GM12878 (cell line): ENCODE measurements around the gene IER3. TPM values are rescaled to one million over a fixed set of nuclear protein-coding genes. Genes with fewer than 3 reads are reported as not detected.

ENCODE experiments used
- ATAC-seq: fragments of 200-7000 bp; cut with Tn5 transposase; 3 replicates; pipeline ENCODE4 v1.9.1; 2020; ENCODE audit warnings: mild to moderate bottlenecking, moderate library complexity
- BruUV-seq: library from RNA; stranded (reverse); fragments of 400-500 nt; replicated peaks from 2 replicates; lab custom pipeline; 2021; lab: Mats Ljungman, UMichigan
- CTCF ChIA-PET: fragments of 300-600 bp; sonication (Branson Sonifier 250); formaldehyde crosslinking; extraction: SDS; loops from one replicate; lab custom pipeline; 2021; ENCODE audit warnings: inconsistent platforms; lab: Yijun Ruan, JAX
- POLR2A ChIA-PET: fragments of 350-600 bp; formaldehyde crosslinking; extraction: SDS; loops from one replicate; lab custom pipeline; 2021; ENCODE audit warnings: inconsistent platforms; lab: Charles Lee
- RAD21 ChIA-PET: fragments of 300-600 bp; sonication (Branson Sonifier 250); formaldehyde crosslinking; loops from one replicate; lab custom pipeline; 2023; ENCODE audit warnings: antibody characterized with exemption; ENCODE audit not compliant: unreplicated experiment; lab: Charles Lee
- SMC1A ChIA-PET: fragments of 300-600 bp; sonication (Branson Sonifier 250); formaldehyde crosslinking; loops from one replicate; lab custom pipeline; 2023; ENCODE audit not compliant: unreplicated experiment, uncharacterized antibody; lab: Charles Lee
- DNase-seq: peaks from one replicate; pipeline ENCODE4 v3.0.0-alpha.2; 2011; ENCODE audit warnings: low read depth, low spot score
- FAIRE-seq: peaks from 3 replicates; lab custom pipeline; 2011; peaks lifted over from hg19 to GRCh38; lab: Jason Lieb, UNC
- H2AFZ ChIP-seq: 2 replicates; pipeline ENCODE4 v1.6.0; 2011; ENCODE audit warnings: low read depth, low read length, control low read depth; ENCODE audit not compliant: control insufficient read depth
- H3K27ac ChIP-seq: 2 replicates; pipeline ENCODE4 v1.5.1; 2011; ENCODE audit warnings: control low read depth; ENCODE audit not compliant: control insufficient read depth, insufficient read depth
- H3K27me3 ChIP-seq, 2 experiments: replicated peaks in 1 of 2; 2 replicates each; pipeline versions ENCODE4 v1.6.0 to v1.6.1; 2011; ENCODE audit warnings: low read length in 1 of 2; ENCODE audit not compliant: control insufficient read depth in 2 of 2, insufficient read depth in 2 of 2
- H3K36me3 ChIP-seq, 2 experiments: 2 replicates each; pipeline ENCODE4 v1.5.1; 2011; ENCODE audit warnings: low read length in 1 of 2; ENCODE audit not compliant: control insufficient read depth in 2 of 2, insufficient read depth in 2 of 2
- H3K4me1 ChIP-seq: 2 replicates; pipeline ENCODE4 v1.6.1; 2011; ENCODE audit warnings: mild to moderate bottlenecking, low read length, moderate library complexity, mixed read lengths; ENCODE audit not compliant: control insufficient read depth, insufficient read depth
- H3K4me2 ChIP-seq: 2 replicates; pipeline ENCODE4 v1.6.0; 2011; ENCODE audit warnings: control low read depth; ENCODE audit not compliant: control insufficient read depth, insufficient read depth
- H3K4me3 ChIP-seq: fragments of 200-600 bp; sonication (generic); 2 replicates; pipeline ENCODE4 v1.5.1; 2016
- H3K79me2 ChIP-seq: 2 replicates; pipeline ENCODE4 v1.6.0; 2011; ENCODE audit warnings: low read length; ENCODE audit not compliant: control insufficient read depth, insufficient read depth
- H3K9ac ChIP-seq: 2 replicates; pipeline ENCODE4 v1.8.0; 2011; ENCODE audit warnings: low read length, control low read depth, mixed read lengths; ENCODE audit not compliant: control insufficient read depth, insufficient read depth
- H3K9me3 ChIP-seq: replicated peaks from 3 replicates; pipeline ENCODE4 v1.5.1; 2011; ENCODE audit warnings: mild to moderate bottlenecking, low read length; ENCODE audit not compliant: control insufficient read depth, insufficient read depth
- H4K20me1 ChIP-seq: 2 replicates; pipeline ENCODE4 v1.6.0; 2011; ENCODE audit not compliant: control insufficient read depth, insufficient read depth
- CBFB ChIP-seq: IDR thresholded peaks from 2 replicates; pipeline ENCODE4 v1.6.1; 2016; ENCODE audit warnings: antibody characterized with exemption, low read depth
- CBX3 ChIP-seq: fragments of 200-600 bp; sonication (generic); IDR thresholded peaks from 2 replicates; pipeline ENCODE4 v1.6.1; 2016; ENCODE audit warnings: low read depth, borderline replicate concordance
- CHD4 ChIP-seq: fragments of 200-600 bp; sonication (generic); IDR thresholded peaks from 2 replicates; pipeline ENCODE4 v1.6.1; 2016; ENCODE audit warnings: mild to moderate bottlenecking
- EZH2 ChIP-seq: IDR thresholded peaks from 2 replicates; pipeline ENCODE4 v1.6.1; 2012; ENCODE audit warnings: low read depth, mild to moderate bottlenecking, control low read depth, inconsistent platforms, low read length, borderline replicate concordance; ENCODE audit not compliant: control insufficient read depth
- HDAC2 ChIP-seq: fragments of 200-600 bp; sonication (generic); IDR thresholded peaks from 2 replicates; pipeline ENCODE4 v1.6.1; 2017
- MTA3 ChIP-seq: IDR thresholded peaks from 2 replicates; pipeline ENCODE4 v1.6.1; 2012; ENCODE audit warnings: low read length, inconsistent platforms, borderline replicate concordance
- NBN ChIP-seq: fragments of 450-650 bp; IDR thresholded peaks from 2 replicates; pipeline ENCODE4 v1.6.1; 2016
- SMC3 ChIP-seq: IDR thresholded peaks from 2 replicates; pipeline ENCODE4 v1.6.1; 2011; ENCODE audit warnings: low read length, improper control_type of control experiment, borderline replicate concordance
- TAF1 ChIP-seq: IDR thresholded peaks from 2 replicates; pipeline ENCODE4 v1.6.1; 2011; ENCODE audit warnings: mild to moderate bottlenecking, low read depth, low read length, borderline replicate concordance
- WRNIP1 ChIP-seq: IDR thresholded peaks from 2 replicates; pipeline ENCODE4 v1.6.1; 2011; ENCODE audit warnings: low read depth, low read length, improper control_type of control experiment, borderline replicate concordance
- ZNF274 ChIP-seq: IDR thresholded peaks from one replicate; pipeline ENCODE4 v1.8.0; 2011; ENCODE audit not compliant: insufficient read length, insufficient read depth
- WGBS: methylation state at CpG from one replicate; pipeline ENCODE4 v1.1.6; 2016; ENCODE audit warnings: low lambda C conversion rate; ENCODE audit not compliant: insufficient replicate concordance, insufficient coverage; ENCODE audit errors: missing lambda C conversion rate; 5-methylcytosine and 5-hydroxymethylcytosine counted together
- in situ Hi-C: fragments of 300-500 bp; cut with MboI; formaldehyde crosslinking; loops from 9 replicates; pipeline ENCODE4 v1.14.3; 2018; ENCODE audit warnings: mixed read lengths
- intact Hi-C: fragments of 100-400 bp; cut with micrococcal nuclease; formaldehyde crosslinking; loops from one replicate; pipeline ENCODE4 v1.14.2; 2022; ENCODE audit not compliant: unreplicated experiment
- polyA plus RNA-seq, 11 experiments: library from polyadenylated mRNA; depleted of rRNA in 4 of 11; unstranded in 6 of 11; stranded (reverse) in 5 of 11; fragments of >200 nt; fragmentation: Nextera tagmentation in 4 of 11; fragmentation: Illumina TruSeq in 1 of 11; extraction: Ambion mirVana in 4 of 11; extraction: Trizol in 1 of 11; gene quantifications; 1 replicate in 1 of 11; 2 replicates in 10 of 11; pipeline versions ENCODE4 v1.2.1 to v1.2.3, GENCODE V29; 2011 to 2016; ENCODE audit warnings: inconsistent platforms in 2 of 11, missing spikeins in 2 of 11, low read depth in 1 of 11
- total RNA-seq, 4 experiments: library from RNA; depleted of rRNA in 3 of 4; stranded (reverse); fragments of >200 nt in 3 of 4; fragmentation: Illumina TruSeq in 1 of 4; extraction: Trizol in 1 of 4; gene quantifications; 2 replicates each; pipeline versions ENCODE4 v1.2.1 to v1.2.3, GENCODE V29; 2013 to 2021
- TF ChIP-seq, protein P1 (sequence below): IDR thresholded peaks from 2 replicates; pipeline ENCODE4 v1.6.1; 2012; ENCODE audit warnings: improper control_type of control experiment, low read depth, low read length; ENCODE audit not compliant: insufficient replicate concordance

The IER3 gene
- total and polyA plus RNA-seq, 10 of the 15 experiments (the other 5 are each of a cell fraction or from before 2014, with no cell fraction given) = 1.9 to 100 (median 32.3) TPM

GRCh38 chr6:30792786-30793185 lies 48.4 kb upstream of the IER3 start (continued):
- TF ChIP-seq, protein P1, sequence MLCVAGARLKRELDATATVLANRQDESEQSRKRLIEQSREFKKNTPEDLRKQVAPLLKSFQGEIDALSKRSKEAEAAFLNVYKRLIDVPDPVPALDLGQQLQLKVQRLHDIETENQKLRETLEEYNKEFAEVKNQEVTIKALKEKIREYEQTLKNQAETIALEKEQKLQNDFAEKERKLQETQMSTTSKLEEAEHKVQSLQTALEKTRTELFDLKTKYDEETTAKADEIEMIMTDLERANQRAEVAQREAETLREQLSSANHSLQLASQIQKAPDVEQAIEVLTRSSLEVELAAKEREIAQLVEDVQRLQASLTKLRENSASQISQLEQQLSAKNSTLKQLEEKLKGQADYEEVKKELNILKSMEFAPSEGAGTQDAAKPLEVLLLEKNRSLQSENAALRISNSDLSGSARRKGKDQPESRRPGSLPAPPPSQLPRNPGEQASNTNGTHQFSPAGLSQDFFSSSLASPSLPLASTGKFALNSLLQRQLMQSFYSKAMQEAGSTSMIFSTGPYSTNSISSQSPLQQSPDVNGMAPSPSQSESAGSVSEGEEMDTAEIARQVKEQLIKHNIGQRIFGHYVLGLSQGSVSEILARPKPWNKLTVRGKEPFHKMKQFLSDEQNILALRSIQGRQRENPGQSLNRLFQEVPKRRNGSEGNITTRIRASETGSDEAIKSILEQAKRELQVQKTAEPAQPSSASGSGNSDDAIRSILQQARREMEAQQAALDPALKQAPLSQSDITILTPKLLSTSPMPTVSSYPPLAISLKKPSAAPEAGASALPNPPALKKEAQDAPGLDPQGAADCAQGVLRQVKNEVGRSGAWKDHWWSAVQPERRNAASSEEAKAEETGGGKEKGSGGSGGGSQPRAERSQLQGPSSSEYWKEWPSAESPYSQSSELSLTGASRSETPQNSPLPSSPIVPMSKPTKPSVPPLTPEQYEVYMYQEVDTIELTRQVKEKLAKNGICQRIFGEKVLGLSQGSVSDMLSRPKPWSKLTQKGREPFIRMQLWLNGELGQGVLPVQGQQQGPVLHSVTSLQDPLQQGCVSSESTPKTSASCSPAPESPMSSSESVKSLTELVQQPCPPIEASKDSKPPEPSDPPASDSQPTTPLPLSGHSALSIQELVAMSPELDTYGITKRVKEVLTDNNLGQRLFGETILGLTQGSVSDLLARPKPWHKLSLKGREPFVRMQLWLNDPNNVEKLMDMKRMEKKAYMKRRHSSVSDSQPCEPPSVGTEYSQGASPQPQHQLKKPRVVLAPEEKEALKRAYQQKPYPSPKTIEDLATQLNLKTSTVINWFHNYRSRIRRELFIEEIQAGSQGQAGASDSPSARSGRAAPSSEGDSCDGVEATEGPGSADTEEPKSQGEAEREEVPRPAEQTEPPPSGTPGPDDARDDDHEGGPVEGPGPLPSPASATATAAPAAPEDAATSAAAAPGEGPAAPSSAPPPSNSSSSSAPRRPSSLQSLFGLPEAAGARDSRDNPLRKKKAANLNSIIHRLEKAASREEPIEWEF = no peak
- no peak for TF ChIP-seq SMC3

DNA sequence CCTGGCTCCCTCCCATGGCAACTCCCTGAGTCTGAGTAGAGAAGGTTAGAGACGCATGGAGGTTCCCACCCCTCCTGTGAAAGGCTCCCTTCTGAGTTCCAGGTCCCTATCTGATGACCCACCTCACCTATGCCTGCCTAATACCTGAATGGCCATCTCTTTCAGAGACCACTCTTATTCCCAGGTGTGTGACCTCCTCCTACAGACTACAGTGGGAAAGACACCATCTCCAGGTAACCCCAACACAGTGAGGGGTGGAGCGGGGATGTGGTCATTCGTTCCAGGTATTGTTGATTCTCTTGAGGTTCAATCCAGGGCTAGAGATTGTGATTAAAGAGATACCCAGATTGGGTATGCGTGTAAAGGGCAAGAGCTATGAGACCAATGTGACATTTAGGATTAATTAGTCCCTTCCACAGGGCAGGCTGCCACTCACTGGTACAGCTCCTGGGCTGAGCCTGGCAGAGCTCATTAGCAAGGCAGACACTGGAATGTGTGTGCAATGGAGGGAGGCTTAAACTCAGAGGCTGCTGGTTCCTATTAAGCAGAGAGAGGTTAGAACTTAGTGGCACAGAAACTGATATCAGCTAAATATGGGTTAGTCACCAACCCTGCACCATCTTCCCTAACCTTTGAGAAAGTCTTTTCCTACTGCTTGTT lies 46.5 kb upstream of the IER3 start:
- SMC1A ChIA-PET = interaction anchor here (0.7 to 6.3 kb wide), 10 partner anchors 9 to 32 kb away, joined by 3 to 50 read pairs (median 4); no protein-coding TSS in a partner anchor
- no peaks in the 10 kb centered on the region for H3K79me2 ChIP-seq
- H3K9ac ChIP-seq = no peak overlapping the region
- no peak overlapping the region for H2AFZ ChIP-seq
- no peak for DNase-seq
- POLR2A ChIA-PET = interaction anchor here (0.6 to 1.5 kb wide), 6 partner anchors 10 to 21 kb away, joined by 3 to 6 read pairs (median 4); no protein-coding TSS in a partner anchor
- TF ChIP-seq CBX3 = no peak
- no peak for TF ChIP-seq EZH2
- no peak for TF ChIP-seq HDAC2
- TF ChIP-seq MTA3 = no peak
- TF ChIP-seq CHD4 = no peak
- no peak for TF ChIP-seq WRNIP1
- no peak for TF ChIP-seq NBN
- no peak for TF ChIP-seq ZNF274
- TF ChIP-seq TAF1 = no peak
- no peak for TF ChIP-seq CBFB
- H3K27me3 ChIP-seq = no peaks in the 10 kb centered on the region
- ATAC-seq = no peak
- RAD21 ChIA-PET = interaction anchor here (0.6 to 1.3 kb wide), 2 partner anchors 13 to 15 kb away, joined by 3 to 4 read pairs; no protein-coding TSS in a partner anchor
- H3K4me2 ChIP-seq = no peak overlapping the region
- in situ Hi-C loops = no loop called here
- intact Hi-C loops = no loop called here
- H3K4me1 ChIP-seq = peaks cover 22% of the 10 kb centered on the region
- no peak overlapping the region for H3K27ac ChIP-seq
- 46% methylated on average over 4 of the region's 4 CpGs for WGBS
- FAIRE-seq = no peak
- no TSS peak for BruUV-seq
- H3K4me3 ChIP-seq = no peak overlapping the region
- no peaks in the 10 kb centered on the region for H4K20me1 ChIP-seq
- no peaks in the 10 kb centered on the region for H3K36me3 ChIP-seq
- no peaks in the 10 kb centered on the region for H3K9me3 ChIP-seq
- CTCF ChIA-PET = interaction anchor here (0.9 to 3.2 kb wide), 2 partner anchors 10 to 20 kb away, joined by 3 to 15 read pairs; no protein-coding TSS in a partner anchor
